Panc1 (cell line): Measurements from ENCODE around the gene RARS2. TPM values are rescaled to one million over a fixed set of nuclear protein-coding genes. Genes with fewer than 3 reads are reported as not detected.

ENCODE experiments used
- ATAC-seq: fragments of 200-7000 bp; cut with Tn5 transposase; 2 replicates; pipeline ENCODE4 v1.9.1; 2020; ENCODE audit warnings: mild to moderate bottlenecking, moderate library complexity
- BruUV-seq: library from RNA; stranded (reverse); fragments of 400-500 nt; replicated peaks from 2 replicates; lab custom pipeline; 2021; lab: Mats Ljungman, UMichigan
- CTCF ChIA-PET: fragments of 300-600 bp; sonication (Branson Sonifier 250); formaldehyde crosslinking; loops from one replicate; lab custom pipeline; 2022; ENCODE audit warnings: antibody characterized with exemption; lab: Charles Lee
- POLR2A ChIA-PET: fragments of 300-600 bp; sonication (Branson Sonifier 250); formaldehyde crosslinking; loops from one replicate; lab custom pipeline; 2022; ENCODE audit warnings: antibody characterized with exemption; lab: Charles Lee
- DNase-seq: peaks from one replicate; pipeline ENCODE4 v3.0.0-alpha.2; 2010; ENCODE audit warnings: low read depth, low spot score
- H3K27ac ChIP-seq: 2 replicates; pipeline ENCODE4 v1.5.1; 2011; ENCODE audit warnings: mild to moderate bottlenecking, low read length, inconsistent platforms
- H3K27me3 ChIP-seq: fragments of 200-500 bp; sonication (Bioruptor generic); 2 replicates; pipeline ENCODE4 v1.6.0; 2014; ENCODE audit warnings: low read length, inconsistent platforms; ENCODE audit not compliant: control insufficient read depth, insufficient read depth
- H3K36me3 ChIP-seq: fragments of 200-500 bp; sonication (Bioruptor generic); 2 replicates; pipeline ENCODE4 v1.5.1; 2014; ENCODE audit warnings: inconsistent platforms, mild to moderate bottlenecking, low read length, moderate library complexity; ENCODE audit not compliant: control insufficient read depth, insufficient read depth
- H3K4me1 ChIP-seq: 2 replicates; pipeline ENCODE4 v1.5.1; 2011; ENCODE audit warnings: inconsistent platforms, mild to moderate bottlenecking, low read length, moderate library complexity; ENCODE audit not compliant: control insufficient read depth, insufficient read depth
- H3K4me3 ChIP-seq, 2 experiments: 2 replicates each; pipeline ENCODE4 v1.5.1; 2011 to 2012; ENCODE audit warnings: low read depth in 2 of 2, low read length in 2 of 2, mild to moderate bottlenecking in 2 of 2, inconsistent platforms in 1 of 2, moderate library complexity in 1 of 2
- H3K9me3 ChIP-seq: fragments of 200-500 bp; sonication (Bioruptor generic); 2 replicates; pipeline ENCODE4 v1.5.1; 2014; ENCODE audit warnings: low read depth, mild to moderate bottlenecking, inconsistent platforms, low read length, moderate library complexity; ENCODE audit not compliant: control insufficient read depth, insufficient read depth
- POLR2AphosphoS5 ChIP-seq: IDR thresholded peaks from 2 replicates; pipeline ENCODE4 v1.6.1; 2012; ENCODE audit warnings: mild to moderate bottlenecking, low read depth, low read length, moderate library complexity
- SIN3A ChIP-seq: IDR thresholded peaks from 2 replicates; pipeline ENCODE4 v1.6.1; 2012; ENCODE audit warnings: low read depth, mild to moderate bottlenecking, low read length, moderate library complexity, borderline replicate concordance; ENCODE audit not compliant: insufficient read depth
- TCF7L2 ChIP-seq: IDR thresholded peaks from 2 replicates; pipeline ENCODE4 v1.6.1; 2011; ENCODE audit warnings: mild to moderate bottlenecking, low read depth, low read length, inconsistent platforms
- in situ Hi-C: cut with HindIII; loops from 2 replicates; pipeline ENCODE4 v1.10.0; 2016; ENCODE audit warnings: low sequenced_read_pairs, low pct_unique_long_range_greater_than_20kb
- intact Hi-C: fragments of 100-400 bp; cut with micrococcal nuclease; formaldehyde crosslinking; loops from one replicate; pipeline ENCODE4 v1.10.0; 2022; ENCODE audit not compliant: unreplicated experiment
- total RNA-seq: library from RNA; stranded (reverse); gene quantifications from one replicate; pipeline ENCODE4 v1.2.1, GENCODE V29; 2021; ENCODE audit not compliant: unreplicated experiment
- TF ChIP-seq, protein P1 (sequence below), 2 experiments: IDR thresholded peaks; 2 replicates each; pipeline ENCODE4 v1.6.1; 2011 to 2012; ENCODE audit warnings: low read depth in 2 of 2, control low read depth in 1 of 2, low read length in 1 of 2, mild to moderate bottlenecking in 1 of 2, moderate library complexity in 1 of 2; ENCODE audit not compliant: insufficient read depth in 1 of 2
- TF ChIP-seq, protein P2 (sequence below): fragments of 450-650 bp; IDR thresholded peaks from 2 replicates; pipeline ENCODE4 v1.5.1; 2017; ENCODE audit warnings: mild to moderate bottlenecking

Gene RARS2
- total RNA-seq, 1 experiment from 2014 or later = 38.3 TPM

DNA sequence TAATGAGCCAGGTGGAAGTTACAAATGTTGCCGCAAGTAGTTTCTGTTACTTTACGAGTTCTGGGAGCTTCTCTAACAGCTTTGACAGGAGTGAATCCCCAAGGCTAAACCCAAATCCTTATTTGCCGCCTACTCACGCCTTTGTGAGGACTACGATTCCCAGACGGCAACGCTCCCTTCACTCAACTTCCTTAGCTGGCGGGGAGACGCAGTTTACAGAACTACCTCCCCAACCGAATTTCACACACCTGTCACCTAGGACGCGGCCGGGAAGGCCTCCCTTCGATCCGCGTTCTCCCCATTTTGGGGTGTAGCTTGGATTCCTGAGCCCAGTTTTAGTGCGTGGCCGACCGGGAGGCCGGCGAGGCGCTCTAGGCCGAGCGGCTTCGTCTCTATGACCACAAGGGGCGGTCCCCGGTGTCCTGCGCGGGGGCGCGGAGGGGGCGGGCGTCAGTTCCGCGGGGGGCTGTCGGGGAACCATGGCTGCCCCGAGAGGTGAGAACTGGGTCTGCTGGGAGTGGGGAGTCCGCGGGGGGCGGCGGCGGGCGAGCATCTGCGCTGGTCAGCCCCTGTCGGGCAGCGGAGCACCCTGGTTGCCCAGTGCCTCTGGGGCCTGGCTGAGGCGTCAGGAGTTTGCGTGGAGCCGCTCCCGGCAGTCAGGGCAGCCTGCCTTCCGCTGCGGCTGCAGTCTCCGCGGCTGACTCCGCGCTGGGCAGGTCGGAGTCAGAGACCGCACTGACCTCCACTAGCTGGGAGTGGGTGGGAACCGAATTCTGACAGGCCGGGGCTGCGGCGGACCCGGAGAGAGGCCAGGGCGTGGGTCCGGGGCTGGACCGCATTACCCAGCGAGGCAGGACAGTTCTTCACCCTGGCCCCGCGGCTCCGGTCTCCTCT, 117.0 kb downstream of the RARS2 start, which contains the start of gene SLC35A1:
TSS of gene SLC35A1 (plus strand) at position 450 of the 894 bp plus-strand sequence. CDS start at position 480, 30 bp downstream.
- TF ChIP-seq TCF7L2 (no peak), POLR2AphosphoS5 (peak; percentile 67; the same call in 1 of the 2 replicates), SIN3A (peak; percentile 61; the same call in 1 of the 2 replicates)
- TF ChIP-seq, protein P1, sequence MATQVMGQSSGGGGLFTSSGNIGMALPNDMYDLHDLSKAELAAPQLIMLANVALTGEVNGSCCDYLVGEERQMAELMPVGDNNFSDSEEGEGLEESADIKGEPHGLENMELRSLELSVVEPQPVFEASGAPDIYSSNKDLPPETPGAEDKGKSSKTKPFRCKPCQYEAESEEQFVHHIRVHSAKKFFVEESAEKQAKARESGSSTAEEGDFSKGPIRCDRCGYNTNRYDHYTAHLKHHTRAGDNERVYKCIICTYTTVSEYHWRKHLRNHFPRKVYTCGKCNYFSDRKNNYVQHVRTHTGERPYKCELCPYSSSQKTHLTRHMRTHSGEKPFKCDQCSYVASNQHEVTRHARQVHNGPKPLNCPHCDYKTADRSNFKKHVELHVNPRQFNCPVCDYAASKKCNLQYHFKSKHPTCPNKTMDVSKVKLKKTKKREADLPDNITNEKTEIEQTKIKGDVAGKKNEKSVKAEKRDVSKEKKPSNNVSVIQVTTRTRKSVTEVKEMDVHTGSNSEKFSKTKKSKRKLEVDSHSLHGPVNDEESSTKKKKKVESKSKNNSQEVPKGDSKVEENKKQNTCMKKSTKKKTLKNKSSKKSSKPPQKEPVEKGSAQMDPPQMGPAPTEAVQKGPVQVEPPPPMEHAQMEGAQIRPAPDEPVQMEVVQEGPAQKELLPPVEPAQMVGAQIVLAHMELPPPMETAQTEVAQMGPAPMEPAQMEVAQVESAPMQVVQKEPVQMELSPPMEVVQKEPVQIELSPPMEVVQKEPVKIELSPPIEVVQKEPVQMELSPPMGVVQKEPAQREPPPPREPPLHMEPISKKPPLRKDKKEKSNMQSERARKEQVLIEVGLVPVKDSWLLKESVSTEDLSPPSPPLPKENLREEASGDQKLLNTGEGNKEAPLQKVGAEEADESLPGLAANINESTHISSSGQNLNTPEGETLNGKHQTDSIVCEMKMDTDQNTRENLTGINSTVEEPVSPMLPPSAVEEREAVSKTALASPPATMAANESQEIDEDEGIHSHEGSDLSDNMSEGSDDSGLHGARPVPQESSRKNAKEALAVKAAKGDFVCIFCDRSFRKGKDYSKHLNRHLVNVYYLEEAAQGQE (IDR thresholded peaks at IDR 0.05; ENCODE audit: insufficient read depth in 1 of 2, low read depth in 2 of 2, low read length in 1 of 2) = no peak
- TF ChIP-seq, protein P2, sequence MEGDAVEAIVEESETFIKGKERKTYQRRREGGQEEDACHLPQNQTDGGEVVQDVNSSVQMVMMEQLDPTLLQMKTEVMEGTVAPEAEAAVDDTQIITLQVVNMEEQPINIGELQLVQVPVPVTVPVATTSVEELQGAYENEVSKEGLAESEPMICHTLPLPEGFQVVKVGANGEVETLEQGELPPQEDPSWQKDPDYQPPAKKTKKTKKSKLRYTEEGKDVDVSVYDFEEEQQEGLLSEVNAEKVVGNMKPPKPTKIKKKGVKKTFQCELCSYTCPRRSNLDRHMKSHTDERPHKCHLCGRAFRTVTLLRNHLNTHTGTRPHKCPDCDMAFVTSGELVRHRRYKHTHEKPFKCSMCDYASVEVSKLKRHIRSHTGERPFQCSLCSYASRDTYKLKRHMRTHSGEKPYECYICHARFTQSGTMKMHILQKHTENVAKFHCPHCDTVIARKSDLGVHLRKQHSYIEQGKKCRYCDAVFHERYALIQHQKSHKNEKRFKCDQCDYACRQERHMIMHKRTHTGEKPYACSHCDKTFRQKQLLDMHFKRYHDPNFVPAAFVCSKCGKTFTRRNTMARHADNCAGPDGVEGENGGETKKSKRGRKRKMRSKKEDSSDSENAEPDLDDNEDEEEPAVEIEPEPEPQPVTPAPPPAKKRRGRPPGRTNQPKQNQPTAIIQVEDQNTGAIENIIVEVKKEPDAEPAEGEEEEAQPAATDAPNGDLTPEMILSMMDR = no peak
- in situ Hi-C loops (no loop called here), intact Hi-C loops (loop anchor here (5.0 kb wide), 1 partner anchor 65 kb away; the partner anchor contains the start of gene CFAP206)
- DNase-seq (peak; percentile 52), ATAC-seq (peak; percentile 98)
- H3K4me3 ChIP-seq = peak within 1 kb of the TSS; percentile 86 to 95
- H3K36me3 ChIP-seq = no peaks in the 10 kb centered on the region; the same call in 1 of the 2 replicates
- H3K9me3 ChIP-seq = no peaks in the 10 kb centered on the region
- H3K4me1 ChIP-seq = peaks cover 9% of the 10 kb centered on the region
- BruUV-seq = no TSS peak
- ChIA-PET POLR2A (no interaction called here), CTCF (no interaction called here)
- H3K27me3 ChIP-seq = no peaks in the 10 kb centered on the region; the same call in 1 of the 2 replicates
- peak within 1 kb of the TSS; percentile 96 for H3K27ac ChIP-seq

DNA sequence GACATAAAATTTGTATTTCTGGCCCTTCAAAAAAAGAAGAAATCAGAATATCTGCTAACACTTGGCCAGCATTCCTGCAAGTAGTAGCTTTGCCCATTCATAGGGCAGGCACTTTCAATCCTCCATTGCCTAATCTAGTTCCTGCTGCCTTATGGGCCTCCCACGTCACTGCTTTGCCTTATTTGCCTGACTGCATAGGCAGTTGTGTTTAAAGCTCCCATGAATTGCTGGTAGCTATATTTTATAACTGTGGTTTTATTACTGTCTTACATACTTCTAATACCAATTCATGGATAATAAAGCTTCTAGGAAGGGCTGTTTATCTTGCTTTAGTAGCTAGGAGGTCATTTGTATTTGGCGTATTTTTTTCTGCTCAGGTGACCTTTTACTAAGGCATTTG, 124.7 kb downstream of the RARS2 start:
- intact Hi-C loops = no loop called here
- DNase-seq (no peak), ATAC-seq (no peak)
- Histone ChIP-seq H3K27ac (no peak overlapping the region), H3K4me1 (no peaks in the 10 kb centered on the region), H3K4me3 (no peak overlapping the region), H3K27me3 (no peaks in the 10 kb centered on the region; the same call in 1 of the 2 replicates), H3K36me3 (no peaks in the 10 kb centered on the region), H3K9me3 (no peaks in the 10 kb centered on the region)
- ChIA-PET POLR2A (no interaction called here), CTCF (no interaction called here)
- TF ChIP-seq, protein P1 (IDR thresholded peaks at IDR 0.05; ENCODE audit: insufficient read depth in 1 of 2, low read depth in 2 of 2, low read length in 1 of 2) = no peak
- TF ChIP-seq TCF7L2 (no peak), POLR2AphosphoS5 (no peak), SIN3A (no peak)
- TF ChIP-seq, protein P2 = no peak
- in situ Hi-C loops = no loop called here
- BruUV-seq = no TSS peak
